Colonic mucosa (tissue), 4 donors: ENCODE data around the gene SHISA9. TPM values are rescaled to one million over a fixed set of nuclear protein-coding genes. Genes with fewer than 3 reads are reported as not detected.

ENCODE experiments used
- DNase-seq: peaks from one replicate; pipeline ENCODE4 v3.0.0-alpha.2; 2020
- H3K27ac ChIP-seq: fragments of 200-600 bp; one replicate; pipeline ENCODE4 v1.8.0; 2021
- H3K27me3 ChIP-seq: fragments of 200-600 bp; one replicate; pipeline ENCODE4 v1.8.0; 2021
- H3K36me3 ChIP-seq: fragments of 200-600 bp; one replicate; pipeline ENCODE4 v1.8.0; 2021
- H3K4me1 ChIP-seq: fragments of 200-600 bp; one replicate; pipeline ENCODE4 v1.8.0; 2021; ENCODE audit warnings: mild to moderate bottlenecking
- H3K4me3 ChIP-seq: fragments of 200-600 bp; one replicate; pipeline ENCODE4 v1.8.0; 2021
- H3K9ac ChIP-seq, 2 donors: one replicate each; pipeline ENCODE4 v1.7.0; 2013; ENCODE audit warnings: control low read depth in 2 of 2, low read depth in 2 of 2, low read length in 2 of 2
- H3K9me3 ChIP-seq: fragments of 200-600 bp; one replicate; pipeline ENCODE4 v1.8.0; 2021
- CTCF ChIP-seq: fragments of 200-600 bp; IDR thresholded peaks from one replicate; pipeline ENCODE4 v1.8.0; 2022; ENCODE audit warnings: antibody characterized with exemption, mild to moderate bottlenecking
- intact Hi-C: fragments of 100-400 bp; cut with DNase I; formaldehyde crosslinking; loops from one replicate; pipeline ENCODE4 v1.14.1; 2022
- total RNA-seq, 2 donors: library from RNA; stranded (reverse); fragmentation: NEBNext Ultra II Directional in 1 of 2; extraction: Animal tissue kit (Norgen Biotek cat#: 25700) in 1 of 2; gene quantifications; one replicate each; pipeline ENCODE4 v1.2.1, GENCODE V29; 2021
- donor health status: healthy.
- donor health status: DM: no; HTN: no; CAD: no.
- donor health status: DM: no; HTN: no; CAD: no.

SHISA9 gene
- total RNA-seq, 2 donors from 2014 or later, result 0.74 to 1.3 TPM

DNA sequence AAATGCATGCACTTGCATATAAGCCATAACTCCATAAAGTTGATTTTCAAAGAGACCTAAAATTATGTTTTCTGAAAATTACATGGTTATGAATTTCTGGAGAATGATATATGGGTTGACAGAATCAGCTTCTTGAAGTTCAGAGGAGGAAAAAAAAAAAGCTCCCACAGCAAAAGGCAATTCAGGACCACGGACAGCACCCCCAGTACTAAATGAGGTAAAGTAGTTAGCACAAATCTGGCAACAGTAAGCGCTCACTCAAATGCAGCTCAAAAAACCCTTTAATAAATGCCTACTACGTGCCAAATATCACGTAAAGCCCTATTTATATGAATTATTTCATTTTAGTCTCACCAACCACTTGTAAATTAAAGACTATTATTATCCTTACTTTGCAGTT lies 135.2 kb downstream of the SHISA9 start:
- no peaks in the 10 kb centered on the region for H3K36me3 ChIP-seq
- intact Hi-C loops, result no loop called here
- H3K27me3 ChIP-seq, result no peaks in the 10 kb centered on the region
- no peaks in the 10 kb centered on the region for H3K9me3 ChIP-seq
- no peak overlapping the region for H3K9ac ChIP-seq
- no peak for TF ChIP-seq CTCF
- H3K4me3 ChIP-seq, result no peak overlapping the region
- no peak overlapping the region for H3K27ac ChIP-seq
- DNase-seq, result peak; percentile 32
- H3K4me1 ChIP-seq, result no peaks in the 10 kb centered on the region

- no peak for TF ChIP-seq CTCF
- H3K27ac ChIP-seq, result no peak overlapping the region
- H3K4me3 ChIP-seq, result no peak overlapping the region
- no peak overlapping the region for H3K9ac ChIP-seq
- intact Hi-C loops, result no loop called here
- no peaks in the 10 kb centered on the region for H3K27me3 ChIP-seq
- no peaks in the 10 kb centered on the region for H3K9me3 ChIP-seq
- no peak for DNase-seq
- H3K4me1 ChIP-seq, result no peaks in the 10 kb centered on the region
- no peaks in the 10 kb centered on the region for H3K36me3 ChIP-seq
Observed at GRCh38 chr16:13038591-13038990, 137.2 kb downstream of the SHISA9 start.

DNA sequence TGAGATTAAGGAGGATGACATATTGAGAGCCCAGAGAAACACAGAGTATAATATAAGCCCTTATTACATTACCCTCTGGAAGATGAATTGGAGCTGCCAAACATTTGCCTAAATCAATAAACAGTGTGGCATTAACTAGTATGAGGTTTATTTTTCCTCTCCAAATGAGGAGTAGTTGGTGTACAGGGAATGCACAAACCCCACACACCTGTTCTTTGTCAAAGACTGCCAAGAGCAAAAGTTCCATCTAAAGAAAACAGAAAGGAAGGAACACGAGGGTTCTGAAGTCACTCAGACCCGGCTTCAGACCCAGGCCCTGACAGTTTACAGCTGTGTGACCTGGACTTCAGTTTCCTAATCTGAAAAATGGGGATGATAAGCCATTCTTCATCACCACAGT lies 138.1 kb downstream of the SHISA9 start:
- Histone ChIP-seq H3K27me3 (no peaks in the 10 kb centered on the region), H3K4me3 (no peak overlapping the region), H3K36me3 (no peaks in the 10 kb centered on the region), H3K4me1 (no peaks in the 10 kb centered on the region), H3K9ac (no peak overlapping the region), H3K9me3 (no peaks in the 10 kb centered on the region), H3K27ac (no peak overlapping the region)
- no peak for DNase-seq
- TF ChIP-seq CTCF, result no peak
- intact Hi-C loops, result no loop called here

- H3K4me3 ChIP-seq, result no peak overlapping the region
- no peaks in the 10 kb centered on the region for H3K9me3 ChIP-seq
- no peak overlapping the region for H3K27ac ChIP-seq
- H3K4me1 ChIP-seq, result no peaks in the 10 kb centered on the region
- no peak overlapping the region for H3K9ac ChIP-seq
- H3K27me3 ChIP-seq, result no peaks in the 10 kb centered on the region
- intact Hi-C loops, result no loop called here
- no peak for DNase-seq
- no peak for TF ChIP-seq CTCF
- H3K36me3 ChIP-seq, result no peaks in the 10 kb centered on the region
Observed at GRCh38 chr16:13041180-13041579, 139.8 kb downstream of the SHISA9 start.

DNA sequence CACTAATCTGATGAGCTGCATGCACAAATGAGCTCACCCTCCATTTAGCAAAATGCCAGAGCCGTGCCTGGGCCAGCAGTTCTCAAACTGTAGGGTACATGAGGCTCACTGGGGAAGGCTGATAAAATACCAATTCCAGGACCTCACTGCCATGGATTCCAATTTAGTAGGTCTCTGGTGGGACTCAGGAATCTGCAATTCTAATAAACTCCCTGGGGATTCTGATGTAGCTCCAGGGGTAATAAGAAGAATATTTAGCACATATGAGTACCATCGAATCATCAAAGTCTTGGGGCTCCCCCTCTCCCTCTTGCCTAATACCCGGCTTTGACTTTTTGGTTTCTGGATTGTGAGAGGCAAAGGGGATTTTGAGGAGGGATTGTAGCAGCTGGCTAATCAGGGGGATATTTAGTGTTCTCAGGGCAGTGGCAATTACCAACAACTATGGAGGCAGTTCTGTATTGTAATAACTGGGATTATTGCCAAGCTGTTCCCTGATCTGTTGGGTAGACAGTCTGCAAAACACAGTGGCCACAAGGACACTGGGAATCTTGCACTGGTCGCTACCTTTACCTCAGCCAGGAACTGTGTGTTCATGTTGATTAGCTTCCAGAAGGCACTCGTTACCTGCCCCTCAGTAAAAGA lies 140.4 kb downstream of the SHISA9 start:
- Histone ChIP-seq H3K27ac (no peak overlapping the region), H3K4me3 (no peak overlapping the region), H3K36me3 (no peaks in the 10 kb centered on the region), H3K4me1 (no peaks in the 10 kb centered on the region), H3K9ac (no peak overlapping the region), H3K9me3 (no peaks in the 10 kb centered on the region), H3K27me3 (no peaks in the 10 kb centered on the region)
- intact Hi-C loops, result no loop called here
- TF ChIP-seq CTCF, result no peak
- no peak for DNase-seq
